Stimulated activated CD4-positive, alpha-beta T cell treated with anti-CD3 and anti-CD28 coated beads, Interleukin-2, amount 100 ng/mL, for 4 hours (primary cell): Measurements from ENCODE around the gene PCTP.

Source experiments
- DNase-seq: peaks from one replicate; pipeline ENCODE4 v3.0.0-alpha.2; 2020; ENCODE audit warnings: low read depth

Gene PCTP

GRCh38 chr17:55750750-55751657, at the start of gene PCTP:
Gene PCTP (plus strand): TSS chr17:55751051. CDS start chr17:55751104, 53 bp downstream.
- peak; percentile 75 for DNase-seq

- DNase-seq, result no peak
These were observed 48.7 kb upstream of the PCTP start for GRCh38 chr17:55702150-55702549.

- no peak for DNase-seq
These were observed 46.5 kb upstream of the PCTP start for GRCh38 chr17:55704401-55704800.

GRCh38 chr17:55705847-55706246, 45.0 kb upstream of the PCTP start:
- DNase-seq, result no peak

GRCh38 chr17:55706808-55707773, 43.8 kb upstream of the PCTP start:
- no peak for DNase-seq

- DNase-seq, result no peak
These were observed 42.5 kb upstream of the PCTP start for GRCh38 chr17:55708175-55708974.

GRCh38 chr17:55709440-55709839, 41.4 kb upstream of the PCTP start:
- DNase-seq, result no peak

- no peak for DNase-seq
These were observed 40.9 kb upstream of the PCTP start for GRCh38 chr17:55709984-55710383.

GRCh38 chr17:55710410-55710809, 40.4 kb upstream of the PCTP start:
- DNase-seq, result no peak

GRCh38 chr17:55710829-55711496, 39.9 kb upstream of the PCTP start:
- no peak for DNase-seq

GRCh38 chr17:55717432-55717831, 33.4 kb upstream of the PCTP start:
- no peak for DNase-seq

- DNase-seq, result peak; percentile 41
These were observed 32.7 kb upstream of the PCTP start for GRCh38 chr17:55717898-55718735.

- DNase-seq, result no peak
These were observed 29.7 kb upstream of the PCTP start for GRCh38 chr17:55720919-55721836.

GRCh38 chr17:55722016-55722736, 28.7 kb upstream of the PCTP start:
- no peak for DNase-seq

- no peak for DNase-seq
These were observed 27.9 kb upstream of the PCTP start, which contains the start of gene TMEM100 for GRCh38 chr17:55722742-55723487. Gene TMEM100 (minus strand): TSS chr17:55722864. CDS start chr17:55721070, 1,794 bp downstream.

GRCh38 chr17:55723488-55723848, 27.4 kb upstream of the PCTP start:
- DNase-seq, result no peak

- no peak for DNase-seq
These were observed 24.4 kb upstream of the PCTP start for GRCh38 chr17:55726440-55726839.

GRCh38 chr17:55727275-55727674, 23.6 kb upstream of the PCTP start:
- DNase-seq, result no peak
